Measurements from ENCODE around the gene TSPAN31.

TSPAN31 gene

GRCh38 chr12:57736741-57737466 lies 7.9 kb upstream of the TSPAN31 start:
- no peak for DNase-seq

GRCh38 chr12:57737467-57738460 lies 7.1 kb upstream of the TSPAN31 start:
- no peak for DNase-seq

- DNase-seq = no peak
Measured at GRCh38 chr12:57738661-57739237, 6.1 kb upstream of the TSPAN31 start, which contains the start of gene AGAP2. Gene AGAP2 (minus strand): TSS chr12:57738742. CDS start chr12:57738246, 496 bp downstream.

GRCh38 chr12:57739387-57739786 lies 5.5 kb upstream of the TSPAN31 start:
- DNase-seq = no peak

- no peak for DNase-seq
Measured at GRCh38 chr12:57739914-57740538, 4.8 kb upstream of the TSPAN31 start.

- peak; percentile 76 for DNase-seq
Measured at GRCh38 chr12:57740656-57741412, 4.0 kb upstream of the TSPAN31 start.

- DNase-seq = no peak
Measured at GRCh38 chr12:57741413-57741789, 3.4 kb upstream of the TSPAN31 start.

GRCh38 chr12:57741844-57742738 lies 2.7 kb upstream of the TSPAN31 start:
- peak; percentile 84 for DNase-seq

- DNase-seq = no peak
Measured at GRCh38 chr12:57743769-57744168, 1.1 kb upstream of the TSPAN31 start.

- peak; percentile 86 for DNase-seq
Measured at GRCh38 chr12:57744194-57744776, 554 bp upstream of the TSPAN31 start.

- no peak for DNase-seq
Measured at GRCh38 chr12:57745485-57745881, 644 bp downstream of the TSPAN31 start.

GRCh38 chr12:57746025-57746424 lies 1.2 kb downstream of the TSPAN31 start:
- no peak for DNase-seq

GRCh38 chr12:57749061-57749460 lies 4.2 kb downstream of the TSPAN31 start:
- DNase-seq = no peak

GRCh38 chr12:57750561-57751431 lies 6.0 kb downstream of the TSPAN31 start:
- no peak for DNase-seq

- DNase-seq = no peak
Measured at GRCh38 chr12:57751432-57751787, 6.6 kb downstream of the TSPAN31 start.

- peak; percentile 99 for DNase-seq
Measured at GRCh38 chr12:57751788-57752667, 7.2 kb downstream of the TSPAN31 start, which contains the start of gene CDK4. Gene CDK4 (minus strand): TSS chr12:57752310. CDS start chr12:57751717, 593 bp downstream.

- no peak for DNase-seq
Measured at GRCh38 chr12:57752668-57753000, 7.8 kb downstream of the TSPAN31 start.

GRCh38 chr12:57753756-57754337 lies 9.0 kb downstream of the TSPAN31 start:
- DNase-seq = no peak
